Measurements from ENCODE around the gene GSG1.
"Not testable (repeated sequence)": the region's sequence is repeated elsewhere in the genome, so short reads cannot be mapped to it uniquely, and the experiment has no call there.

GSG1 gene

GRCh38 chr12:13053617-13054016 lies 49.9 kb downstream of the GSG1 start:
- DNase-seq (ENCODE audit: low read depth), result not testable (repeated sequence)

- DNase-seq (ENCODE audit: low read depth), result no peak
Measured at GRCh38 chr12:13052421-13052820, 51.0 kb downstream of the GSG1 start.

GRCh38 chr12:13049816-13050215 lies 53.7 kb downstream of the GSG1 start:
- no peak for DNase-seq (ENCODE audit: low read depth)

GRCh38 chr12:13046964-13047363 lies 56.5 kb downstream of the GSG1 start:
- DNase-seq (ENCODE audit: low read depth), result no peak

- DNase-seq (ENCODE audit: low read depth), result no peak
Measured at GRCh38 chr12:13045816-13046215, 57.7 kb downstream of the GSG1 start.

- no peak for DNase-seq (ENCODE audit: low read depth)
Measured at GRCh38 chr12:13044906-13045299, 58.6 kb downstream of the GSG1 start.

- peak; percentile 51 for DNase-seq (ENCODE audit: low read depth)
Measured at GRCh38 chr12:13044002-13044905, 59.2 kb downstream of the GSG1 start, which contains the start of gene FAM234B. Gene FAM234B (plus strand): TSS chr12:13044381. CDS start chr12:13044404, 23 bp downstream.

- DNase-seq (ENCODE audit: low read depth), result no peak
Measured at GRCh38 chr12:13042666-13043230, 60.7 kb downstream of the GSG1 start.

- DNase-seq (ENCODE audit: low read depth), result no peak
Measured at GRCh38 chr12:13041224-13041623, 62.2 kb downstream of the GSG1 start.

GRCh38 chr12:13039328-13039956 lies 64.0 kb downstream of the GSG1 start:
- no peak for DNase-seq (ENCODE audit: low read depth)

GRCh38 chr12:13038491-13039161 lies 64.8 kb downstream of the GSG1 start:
- DNase-seq (ENCODE audit: low read depth), result no peak

- DNase-seq (ENCODE audit: low read depth), result no peak
Measured at GRCh38 chr12:13036881-13037280, 66.6 kb downstream of the GSG1 start.

- DNase-seq (ENCODE audit: low read depth), result not testable (repeated sequence)
Measured at GRCh38 chr12:13035335-13035734, 68.1 kb downstream of the GSG1 start.
